K562 (cell line): ENCODE results near the gene IQUB. TPM values are rescaled to one million over a fixed set of nuclear protein-coding genes. Genes with fewer than 3 reads are reported as not detected.

Source experiments
- ATAC-seq: fragments of 200-7000 bp; cut with Tn5 transposase; 3 replicates; pipeline ENCODE4 v1.9.1; 2020; ENCODE audit warnings: moderate library complexity
- BruUV-seq: library from RNA; stranded (reverse); fragments of 400-500 nt; replicated peaks from 2 replicates; lab custom pipeline; 2021; lab: Mats Ljungman, UMichigan
- CTCF ChIA-PET: fragments of 300-600 bp; formaldehyde crosslinking; extraction: SDS; loops from one replicate; lab custom pipeline; 2021; ENCODE audit warnings: low intra/inter-chr PET ratio; lab: Yijun Ruan, JAX
- POLR2A ChIA-PET: fragments of 300-600, 350-650 bp; sonication (Branson Sonifier 250); formaldehyde crosslinking; extraction: SDS; loops from one replicate; lab custom pipeline; 2021; ENCODE audit warnings: antibody characterized with exemption, inconsistent platforms; lab: Yijun Ruan, JAX
- DNase-seq, 4 experiments: peaks; one replicate each; pipeline versions ENCODE4 v3.0.0 to v3.0.0-alpha.2; 2011 to 2018; ENCODE audit warnings: low spot score in 3 of 4, mixed read lengths in 3 of 4; ENCODE audit errors: extremely low read depth in 1 of 4
- FAIRE-seq: peaks from 2 replicates; lab custom pipeline; 2011; peaks lifted over from hg19 to GRCh38; lab: Jason Lieb, UNC
- H2AFZ ChIP-seq: 2 replicates; pipeline ENCODE4 v1.6.0; 2011; ENCODE audit warnings: low read depth, low read length, control low read depth, inconsistent platforms
- H3K27ac ChIP-seq: fragments of 200-600 bp; 3 replicates; pipeline ENCODE4 v1.8.0; 2011; ENCODE audit warnings: low read depth, mild to moderate bottlenecking, control low read depth, inconsistent platforms, low read length, moderate library complexity, mixed read lengths; ENCODE audit errors: extremely low read depth
- H3K27me3 ChIP-seq, 2 experiments: fragments of 300-600 bp in 1 of 2; 2 replicates in 1 of 2; 3 replicates in 1 of 2; pipeline versions ENCODE4 v1.6.0 to v1.8.0; 2011; ENCODE audit warnings: inconsistent platforms in 2 of 2, low read length in 2 of 2, mild to moderate bottlenecking in 1 of 2, mixed read lengths in 1 of 2, moderate library complexity in 1 of 2; ENCODE audit not compliant: control insufficient read depth in 2 of 2, insufficient read depth in 2 of 2
- H3K36me3 ChIP-seq: fragments of 300-600 bp; 3 replicates; pipeline ENCODE4 v1.8.0; 2011; ENCODE audit warnings: mild to moderate bottlenecking, low read length, inconsistent platforms; ENCODE audit not compliant: control insufficient read depth, insufficient read depth
- H3K4me1 ChIP-seq, 2 experiments: fragments of 200-600 bp in 1 of 2; replicated peaks in 1 of 2; 2 replicates in 1 of 2; 3 replicates in 1 of 2; pipeline versions ENCODE4 v1.5.1 to v1.8.0; 2011; ENCODE audit warnings: inconsistent platforms in 2 of 2, low read length in 2 of 2, mild to moderate bottlenecking in 1 of 2, mixed read lengths in 1 of 2, moderate library complexity in 1 of 2; ENCODE audit not compliant: control insufficient read depth in 2 of 2, insufficient read depth in 2 of 2
- H3K4me2 ChIP-seq: 2 replicates; pipeline ENCODE4 v1.6.1; 2011; ENCODE audit warnings: low read length, control low read depth, inconsistent platforms, mixed read lengths; ENCODE audit not compliant: insufficient read depth
- H3K4me3 ChIP-seq: fragments of 200-600 bp; sonication (generic), shearing (Covaris generic); 2 replicates; pipeline ENCODE4 v1.5.1; 2016; ENCODE audit warnings: control low read depth, inconsistent platforms
- H3K79me2 ChIP-seq: fragments of 200-600 bp; 3 replicates; pipeline ENCODE4 v1.8.0; 2011; ENCODE audit warnings: low read length, inconsistent platforms; ENCODE audit not compliant: control insufficient read depth, insufficient read depth
- H3K9ac ChIP-seq, 2 experiments: 2 replicates each; pipeline versions ENCODE4 v1.6.0 to v1.6.1; 2011; ENCODE audit warnings: low read depth in 2 of 2, low read length in 2 of 2, control low read depth in 1 of 2, inconsistent platforms in 1 of 2, mild to moderate bottlenecking in 1 of 2, mixed read lengths in 1 of 2; ENCODE audit not compliant: insufficient read depth in 1 of 2
- H3K9me1 ChIP-seq: one replicate; pipeline ENCODE4 v1.6.0; 2011; ENCODE audit warnings: inconsistent platforms, mild to moderate bottlenecking, low read length, moderate library complexity; ENCODE audit not compliant: control insufficient read depth, insufficient read depth
- H3K9me3 ChIP-seq: replicated peaks from 2 replicates; pipeline ENCODE4 v1.5.1; 2011; ENCODE audit warnings: low read depth, low read length, inconsistent platforms; ENCODE audit not compliant: control insufficient read depth, insufficient read depth
- H4K20me1 ChIP-seq: replicated peaks from 2 replicates; pipeline ENCODE4 v1.6.1; 2011; ENCODE audit warnings: low read length, inconsistent platforms, mixed read lengths; ENCODE audit not compliant: control insufficient read depth, insufficient read depth
- BACH1 ChIP-seq: fragments of 200-800 bp; sonication (Bioruptor generic); IDR thresholded peaks from 2 replicates; pipeline ENCODE4 v1.6.1; 2016; ENCODE audit warnings: missing genetic modification characterization, missing compliant biosample characterization
- CBFB ChIP-seq: sonication (generic); formaldehyde crosslinking; IDR thresholded peaks from 2 replicates; pipeline ENCODE4 v1.4.0; 2020; ENCODE audit warnings: mild to moderate bottlenecking, missing genetic modification reagents
- DIDO1 ChIP-seq: fragments of 450-650 bp; IDR thresholded peaks from 2 replicates; pipeline ENCODE4 v1.6.1; 2016; ENCODE audit warnings: low read depth, missing biosample characterization, missing genetic modification characterization
- ILK ChIP-seq: fragments of 450-650 bp; IDR thresholded peaks from 2 replicates; pipeline ENCODE4 v1.6.1; 2016; ENCODE audit warnings: missing genetic modification characterization, low read depth, mild to moderate bottlenecking, missing compliant biosample characterization, moderate library complexity, borderline replicate concordance
- MED1 ChIP-seq: sonication (generic); formaldehyde crosslinking; IDR thresholded peaks from 2 replicates; pipeline ENCODE4 v1.8.1; 2023; ENCODE audit warnings: missing genetic modification reagents, borderline replicate concordance
- SREBF2 ChIP-seq: sonication (generic); formaldehyde crosslinking; IDR thresholded peaks from 2 replicates; pipeline ENCODE4 v1.4.0; 2020; ENCODE audit warnings: mild to moderate bottlenecking, missing genetic modification reagents
- TFAM ChIP-seq: fragments of 250-450 bp; sonication (Bioruptor Pico); conservative IDR thresholded peaks from 2 replicates; pipeline ENCODE4 v1.5.0; 2021; ENCODE audit warnings: mild to moderate bottlenecking, moderate library complexity
- ZNF12 ChIP-seq: sonication (generic); formaldehyde crosslinking; IDR thresholded peaks from 2 replicates; pipeline ENCODE4 v1.4.0; 2020; ENCODE audit warnings: mild to moderate bottlenecking, missing genetic modification reagents
- WGBS: fragments of 100-300 bp; shearing (Covaris generic); methylation state at CpG from one replicate; pipeline ENCODE4 v1.1.6; 2016; ENCODE audit warnings: low coverage, mixed read lengths; ENCODE audit not compliant: insufficient coverage; ENCODE audit errors: missing lambda C conversion rate; 5-methylcytosine and 5-hydroxymethylcytosine counted together
- in situ Hi-C: fragments of 300-500 bp; cut with MboI; formaldehyde crosslinking; loops from 4 replicates; pipeline ENCODE4 v1.15.0; 2018; ENCODE audit warnings: inconsistent platforms, mixed read lengths
- intact Hi-C: fragments of 100-400 bp; cut with micrococcal nuclease; formaldehyde crosslinking; loops from 2 replicates; pipeline ENCODE4 v1.14.2; 2022
- polyA plus RNA-seq, 8 experiments: library from polyadenylated mRNA; depleted of rRNA in 4 of 8; stranded (reverse) in 5 of 8; unstranded in 3 of 8; fragments of >200 nt; fragmentation: Nextera tagmentation in 2 of 8; fragmentation: Illumina TruSeq in 1 of 8; extraction: Ambion mirVana in 2 of 8; extraction: Trizol in 1 of 8; gene quantifications; 2 replicates each; pipeline versions ENCODE4 v1.2.1 to v1.2.3, GENCODE V29; 2011 to 2014; ENCODE audit warnings: inconsistent platforms in 1 of 8, missing spikeins in 1 of 8
- total RNA-seq, 7 experiments: library from RNA; depleted of rRNA in 6 of 7; stranded (reverse); fragments of >200 nt in 6 of 7; fragmentation: Illumina TruSeq in 2 of 7; extraction: Trizol in 2 of 7; gene quantifications; 2 replicates each; pipeline versions ENCODE4 v1.2.1 to v1.2.3, GENCODE V29; 2011 to 2021; ENCODE audit warnings: low replicate concordance in 1 of 7
- TF ChIP-seq, protein P1 (sequence below): fragments of 250-450 bp; sonication (Bioruptor Pico); IDR thresholded peaks from 2 replicates; pipeline ENCODE4 v1.8.0; 2022; ENCODE audit warnings: inconsistent platforms, mild to moderate bottlenecking, moderate library complexity, borderline replicate concordance
- TF ChIP-seq, protein P2 (sequence below): sonication (generic); formaldehyde crosslinking; IDR thresholded peaks from 2 replicates; pipeline ENCODE4 v1.8.1; 2023; ENCODE audit warnings: missing genetic modification reagents, mild to moderate bottlenecking, borderline replicate concordance
- TF ChIP-seq, protein P3 (sequence below): sonication (generic); formaldehyde crosslinking; IDR thresholded peaks from 2 replicates; pipeline ENCODE4 v1.4.0; 2020; ENCODE audit warnings: mild to moderate bottlenecking, missing genetic modification reagents
- TF ChIP-seq, protein P4 (sequence below): sonication (generic); formaldehyde crosslinking; IDR thresholded peaks from 2 replicates; pipeline ENCODE4 v1.8.0; 2022; ENCODE audit warnings: mild to moderate bottlenecking, missing genetic modification reagents

The IQUB gene
- total and polyA plus RNA-seq, 9 of the 15 experiments (the other 6 are each of a cell fraction or from before 2014, with no cell fraction given), result 0.62 to 2.6 (median 1.4) TPM

DNA sequence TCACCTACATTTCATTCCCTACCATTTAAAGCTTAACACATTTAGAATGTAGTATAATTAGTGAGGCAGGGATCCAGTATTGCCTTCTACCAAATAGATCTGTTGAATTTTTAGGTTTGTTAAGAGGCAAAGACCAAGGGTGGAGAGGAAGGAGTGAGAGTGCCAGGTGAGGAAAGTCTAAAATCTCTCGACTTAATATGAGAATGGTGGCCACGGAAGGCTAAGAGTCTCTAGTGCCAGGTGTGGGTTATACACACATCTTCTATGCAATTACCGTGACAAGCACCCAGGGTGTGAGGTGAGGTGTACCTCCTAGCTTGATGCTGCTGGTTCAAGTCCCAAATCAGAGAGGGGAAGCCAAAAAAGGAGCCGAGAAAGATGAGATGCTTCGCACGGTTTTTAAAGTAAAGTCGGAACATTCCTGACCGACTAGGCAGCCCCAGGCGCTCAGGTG, 439 bp downstream of the IQUB start:
- Histone ChIP-seq H3K4me2 (peak overlapping the region; percentile 93), H2AFZ (peak overlapping the region; percentile 85), H4K20me1 (no peaks in the 10 kb centered on the region), H3K27ac (peak overlapping the region; percentile 74), H3K4me1 (peaks cover 9 to 23% of the 10 kb centered on the region in 2 experiments), H3K9ac (peak overlapping the region; percentile 61 to 79), H3K9me3 (no peaks in the 10 kb centered on the region), H3K27me3 (no peaks in the 10 kb centered on the region), H3K4me3 (peak overlapping the region; percentile 69), H3K36me3 (peaks cover 3% of the 10 kb centered on the region; the same call in 2 of the 3 replicates), H3K9me1 (no peaks in the 10 kb centered on the region), H3K79me2 (peaks cover 12% of the 10 kb centered on the region; the same call in 2 of the 3 replicates)
- POLR2A ChIA-PET, result interaction anchor here (0.6 to 2.3 kb wide), 3 partner anchors 11 to 97 kb away, joined by 3 to 13 read pairs (median 8); no protein-coding TSS in a partner anchor
- in situ Hi-C loops (no loop called here), intact Hi-C loops (loop anchor here (2.0 kb wide), 2 partner anchors 23 to 215 kb away; partner anchors contain the start of genes NDUFA5 and WASL)
- 1% methylated on average over 9 of the region's 9 CpGs for WGBS
- DNase-seq (peak in 1 of 4 experiments; percentile 58), FAIRE-seq (no peak), ATAC-seq (peak; percentile 4; the same call in 2 of the 3 replicates)
- CTCF ChIA-PET, result no interaction called here
- no TSS peak for BruUV-seq
- TF ChIP-seq BACH1 (tag), result 0 out of 2 replicates have a peak, but pooled peaks have one; percentile 29
- TF ChIP-seq, protein P1, sequence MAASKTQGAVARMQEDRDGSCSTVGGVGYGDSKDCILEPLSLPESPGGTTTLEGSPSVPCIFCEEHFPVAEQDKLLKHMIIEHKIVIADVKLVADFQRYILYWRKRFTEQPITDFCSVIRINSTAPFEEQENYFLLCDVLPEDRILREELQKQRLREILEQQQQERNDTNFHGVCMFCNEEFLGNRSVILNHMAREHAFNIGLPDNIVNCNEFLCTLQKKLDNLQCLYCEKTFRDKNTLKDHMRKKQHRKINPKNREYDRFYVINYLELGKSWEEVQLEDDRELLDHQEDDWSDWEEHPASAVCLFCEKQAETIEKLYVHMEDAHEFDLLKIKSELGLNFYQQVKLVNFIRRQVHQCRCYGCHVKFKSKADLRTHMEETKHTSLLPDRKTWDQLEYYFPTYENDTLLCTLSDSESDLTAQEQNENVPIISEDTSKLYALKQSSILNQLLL (CRISPR knock-in tag), result no peak
- TF ChIP-seq, protein P2, sequence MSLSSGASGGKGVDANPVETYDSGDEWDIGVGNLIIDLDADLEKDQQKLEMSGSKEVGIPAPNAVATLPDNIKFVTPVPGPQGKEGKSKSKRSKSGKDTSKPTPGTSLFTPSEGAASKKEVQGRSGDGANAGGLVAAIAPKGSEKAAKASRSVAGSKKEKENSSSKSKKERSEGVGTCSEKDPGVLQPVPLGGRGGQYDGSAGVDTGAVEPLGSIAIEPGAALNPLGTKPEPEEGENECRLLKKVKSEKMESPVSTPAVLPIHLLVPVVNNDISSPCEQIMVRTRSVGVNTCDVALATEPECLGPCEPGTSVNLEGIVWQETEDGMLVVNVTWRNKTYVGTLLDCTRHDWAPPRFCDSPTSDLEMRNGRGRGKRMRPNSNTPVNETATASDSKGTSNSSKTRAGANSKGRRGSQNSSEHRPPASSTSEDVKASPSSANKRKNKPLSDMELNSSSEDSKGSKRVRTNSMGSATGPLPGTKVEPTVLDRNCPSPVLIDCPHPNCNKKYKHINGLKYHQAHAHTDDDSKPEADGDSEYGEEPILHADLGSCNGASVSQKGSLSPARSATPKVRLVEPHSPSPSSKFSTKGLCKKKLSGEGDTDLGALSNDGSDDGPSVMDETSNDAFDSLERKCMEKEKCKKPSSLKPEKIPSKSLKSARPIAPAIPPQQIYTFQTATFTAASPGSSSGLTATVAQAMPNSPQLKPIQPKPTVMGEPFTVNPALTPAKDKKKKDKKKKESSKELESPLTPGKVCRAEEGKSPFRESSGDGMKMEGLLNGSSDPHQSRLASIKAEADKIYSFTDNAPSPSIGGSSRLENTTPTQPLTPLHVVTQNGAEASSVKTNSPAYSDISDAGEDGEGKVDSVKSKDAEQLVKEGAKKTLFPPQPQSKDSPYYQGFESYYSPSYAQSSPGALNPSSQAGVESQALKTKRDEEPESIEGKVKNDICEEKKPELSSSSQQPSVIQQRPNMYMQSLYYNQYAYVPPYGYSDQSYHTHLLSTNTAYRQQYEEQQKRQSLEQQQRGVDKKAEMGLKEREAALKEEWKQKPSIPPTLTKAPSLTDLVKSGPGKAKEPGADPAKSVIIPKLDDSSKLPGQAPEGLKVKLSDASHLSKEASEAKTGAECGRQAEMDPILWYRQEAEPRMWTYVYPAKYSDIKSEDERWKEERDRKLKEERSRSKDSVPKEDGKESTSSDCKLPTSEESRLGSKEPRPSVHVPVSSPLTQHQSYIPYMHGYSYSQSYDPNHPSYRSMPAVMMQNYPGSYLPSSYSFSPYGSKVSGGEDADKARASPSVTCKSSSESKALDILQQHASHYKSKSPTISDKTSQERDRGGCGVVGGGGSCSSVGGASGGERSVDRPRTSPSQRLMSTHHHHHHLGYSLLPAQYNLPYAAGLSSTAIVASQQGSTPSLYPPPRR (CRISPR knock-in tag), result no peak
- TF ChIP-seq, protein P3, sequence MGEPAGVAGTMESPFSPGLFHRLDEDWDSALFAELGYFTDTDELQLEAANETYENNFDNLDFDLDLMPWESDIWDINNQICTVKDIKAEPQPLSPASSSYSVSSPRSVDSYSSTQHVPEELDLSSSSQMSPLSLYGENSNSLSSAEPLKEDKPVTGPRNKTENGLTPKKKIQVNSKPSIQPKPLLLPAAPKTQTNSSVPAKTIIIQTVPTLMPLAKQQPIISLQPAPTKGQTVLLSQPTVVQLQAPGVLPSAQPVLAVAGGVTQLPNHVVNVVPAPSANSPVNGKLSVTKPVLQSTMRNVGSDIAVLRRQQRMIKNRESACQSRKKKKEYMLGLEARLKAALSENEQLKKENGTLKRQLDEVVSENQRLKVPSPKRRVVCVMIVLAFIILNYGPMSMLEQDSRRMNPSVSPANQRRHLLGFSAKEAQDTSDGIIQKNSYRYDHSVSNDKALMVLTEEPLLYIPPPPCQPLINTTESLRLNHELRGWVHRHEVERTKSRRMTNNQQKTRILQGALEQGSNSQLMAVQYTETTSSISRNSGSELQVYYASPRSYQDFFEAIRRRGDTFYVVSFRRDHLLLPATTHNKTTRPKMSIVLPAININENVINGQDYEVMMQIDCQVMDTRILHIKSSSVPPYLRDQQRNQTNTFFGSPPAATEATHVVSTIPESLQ, result 0 out of 2 replicates have a peak, but pooled peaks have one; percentile 70
- 0 out of 2 replicates have a peak, but pooled peaks have one; percentile 32 for TF ChIP-seq ZNF12
- TF ChIP-seq, protein P4, sequence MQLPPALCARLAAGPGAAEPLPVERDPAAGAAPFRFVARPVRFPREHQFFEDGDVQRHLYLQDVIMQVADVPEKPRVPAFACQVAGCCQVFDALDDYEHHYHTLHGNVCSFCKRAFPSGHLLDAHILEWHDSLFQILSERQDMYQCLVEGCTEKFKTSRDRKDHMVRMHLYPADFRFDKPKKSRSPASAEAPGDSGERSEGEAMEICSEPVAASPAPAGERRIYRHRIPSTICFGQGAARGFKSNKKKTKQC, result peak; percentile 59; the same call in 1 of the 2 replicates
- no peak for TF ChIP-seq TFAM (CRISPR knock-in tag)
- peak; percentile 87 for TF ChIP-seq CBFB (CRISPR knock-in tag)
- peak; percentile 96; the same call in 1 of the 2 replicates for TF ChIP-seq SREBF2 (CRISPR knock-in tag)
- no peak for TF ChIP-seq ILK (tag)
- no peak for TF ChIP-seq DIDO1 (tag)
- TF ChIP-seq MED1, result no peak
